Smooth muscle cell (in vitro differentiated cells): ENCODE results near the gene ADIPOR2. TPM values are rescaled to one million over a fixed set of nuclear protein-coding genes. Genes with fewer than 3 reads are reported as not detected.

Experiments
- DNase-seq: peaks from one replicate; lab custom pipeline; 2025; ENCODE audit not compliant: unreplicated experiment; lab: John Stamatoyannopoulos, UW
- H2AFZ ChIP-seq: fragments of 200-600 bp; sonication (generic); 2 replicates; pipeline ENCODE4 v1.6.0; 2016; ENCODE audit warnings: antibody characterized with exemption, low read depth, mild to moderate bottlenecking
- H3F3A ChIP-seq: fragments of 200-600 bp; sonication (generic); 2 replicates; pipeline ENCODE4 v1.6.0; 2017; ENCODE audit warnings: antibody characterized with exemption, low read depth
- H3K27ac ChIP-seq: fragments of 200-600 bp; sonication (generic); 2 replicates; pipeline ENCODE4 v1.5.1; 2016; ENCODE audit warnings: low read depth, mild to moderate bottlenecking
- H3K27me3 ChIP-seq: fragments of 200-600 bp; sonication (generic); 2 replicates; pipeline ENCODE4 v1.6.1; 2016; ENCODE audit warnings: low read depth, mild to moderate bottlenecking
- H3K36me3 ChIP-seq: fragments of 200-600 bp; sonication (generic); 2 replicates; pipeline ENCODE4 v1.5.1; 2016; ENCODE audit warnings: low read depth
- H3K4me1 ChIP-seq: fragments of 200-600 bp; sonication (generic); 2 replicates; pipeline ENCODE4 v1.5.1; 2016; ENCODE audit warnings: low read depth
- H3K4me2 ChIP-seq: fragments of 200-600 bp; sonication (generic); 2 replicates; pipeline ENCODE4 v1.6.0; 2016; ENCODE audit warnings: mild to moderate bottlenecking
- H3K4me3 ChIP-seq: fragments of 200-600 bp; sonication (generic); 2 replicates; pipeline ENCODE4 v1.5.1; 2016; ENCODE audit warnings: mild to moderate bottlenecking
- H3K79me2 ChIP-seq: fragments of 200-600 bp; sonication (generic); 2 replicates; pipeline ENCODE4 v1.6.0; 2016; ENCODE audit warnings: low read depth, mild to moderate bottlenecking
- H3K9ac ChIP-seq: fragments of 200-600 bp; sonication (generic); 2 replicates; pipeline ENCODE4 v1.6.0; 2016; ENCODE audit warnings: low read depth
- H3K9me3 ChIP-seq: fragments of 200-600 bp; sonication (generic); replicated peaks from 2 replicates; pipeline ENCODE4 v1.5.1; 2016; ENCODE audit warnings: low read depth
- H4K20me1 ChIP-seq: fragments of 200-600 bp; sonication (generic); 2 replicates; pipeline ENCODE4 v1.6.0; 2016; ENCODE audit warnings: low read depth
- CTCF ChIP-seq: fragments of 200-600 bp; sonication (generic); IDR thresholded peaks from 2 replicates; pipeline ENCODE4 v1.5.1; 2017; ENCODE audit warnings: borderline replicate concordance, mild to moderate bottlenecking, antibody characterized with exemption; ENCODE audit not compliant: insufficient read depth, poor library complexity, severe bottlenecking
- WGBS: methylation state at CpG from one replicate; pipeline ENCODE4 v1.1.7; 2016; ENCODE audit warnings: low lambda C conversion rate; 5-methylcytosine and 5-hydroxymethylcytosine counted together
- polyA plus RNA-seq: library from polyadenylated mRNA; unstranded; fragments of >200 nt; fragmentation: Nextera tagmentation; extraction: Ambion mirVana; gene quantifications from 2 replicates; pipeline ENCODE4 v1.2.1, GENCODE V29; 2016
- total RNA-seq: library from RNA; depleted of rRNA; stranded (reverse); fragments of >200 nt; gene quantifications from 2 replicates; pipeline ENCODE4 v1.2.3, GENCODE V29; 2014

ADIPOR2 gene
- total and polyA plus RNA-seq, 2 experiments from 2014 or later = 7.0 to 34.1 TPM

- Histone ChIP-seq H3K36me3 (no peaks in the 10 kb centered on the region), H3K79me2 (peaks cover 80% of the 10 kb centered on the region), H3K27me3 (no peaks in the 10 kb centered on the region), H2AFZ (no peak overlapping the region), H3K4me2 (no peak overlapping the region), H3K27ac (no peak overlapping the region), H3K4me3 (no peak overlapping the region), H3K4me1 (peaks cover 4% of the 10 kb centered on the region), H4K20me1 (peaks cover 88% of the 10 kb centered on the region), H3F3A (peaks cover 2% of the 10 kb centered on the region), H3K9me3 (no peaks in the 10 kb centered on the region), H3K9ac (no peak overlapping the region)
- DNase-seq = no peak
- 76% methylated on average over 5 of the region's 5 CpGs for WGBS
- TF ChIP-seq CTCF = no peak
Observed at GRCh38 chr12:1740161-1740948, 49.5 kb downstream of the ADIPOR2 start.

GRCh38 chr12:1741154-1741949 lies 50.5 kb downstream of the ADIPOR2 start:
- no peak for TF ChIP-seq CTCF
- Histone ChIP-seq H3K9ac (no peak overlapping the region), H3K4me1 (peaks cover 4% of the 10 kb centered on the region), H3K27ac (peak overlapping the region; percentile 42), H3K27me3 (no peaks in the 10 kb centered on the region), H3K79me2 (peaks cover 84% of the 10 kb centered on the region), H3K4me2 (no peak overlapping the region), H2AFZ (no peak overlapping the region), H3K9me3 (no peaks in the 10 kb centered on the region), H3K4me3 (no peak overlapping the region), H3F3A (peaks cover 2% of the 10 kb centered on the region), H3K36me3 (no peaks in the 10 kb centered on the region), H4K20me1 (peaks cover 89% of the 10 kb centered on the region)
- 0% methylated on average over 1 of the region's 1 CpG for WGBS
- DNase-seq = no peak

GRCh38 chr12:1744932-1745331 lies 54.1 kb downstream of the ADIPOR2 start:
- Histone ChIP-seq H3K27me3 (no peaks in the 10 kb centered on the region), H3K9me3 (peaks cover 11% of the 10 kb centered on the region), H2AFZ (no peak overlapping the region), H4K20me1 (peaks cover 72% of the 10 kb centered on the region), H3K4me2 (no peak overlapping the region), H3K4me3 (no peak overlapping the region), H3F3A (peaks cover 2% of the 10 kb centered on the region), H3K9ac (no peak overlapping the region), H3K27ac (no peak overlapping the region), H3K79me2 (peaks cover 83% of the 10 kb centered on the region), H3K4me1 (peaks cover 4% of the 10 kb centered on the region), H3K36me3 (peaks cover 8% of the 10 kb centered on the region)
- DNase-seq = no peak
- no peak for TF ChIP-seq CTCF
- 91% methylated on average over 2 of the region's 2 CpGs for WGBS
